ENCODE measurements around the gene RITA1.
"Not testable (repeated sequence)": the region's sequence is repeated elsewhere in the genome, so short reads cannot be mapped to it uniquely, and the experiment has no call there.

RITA1 gene

GRCh38 chr12:113185180-113186032 lies at the start of gene RITA1, which contains the start of gene DDX54:
Gene RITA1, plus strand, starts transcription at chr12:113185721. Its CDS starts 1,026 bp downstream, at chr12:113186747.
Gene DDX54, minus strand, starts transcription at chr12:113185478. Its CDS starts 27 bp downstream, at chr12:113185451.
- peak; percentile 43 for DNase-seq

GRCh38 chr12:113136128-113136989 lies 49.2 kb upstream of the RITA1 start:
- DNase-seq: no peak

GRCh38 chr12:113136990-113137511 lies 48.5 kb upstream of the RITA1 start:
- no peak for DNase-seq

- no peak for DNase-seq
Measured at GRCh38 chr12:113137861-113138783, 47.4 kb upstream of the RITA1 start.

GRCh38 chr12:113138826-113139225 lies 46.7 kb upstream of the RITA1 start:
- DNase-seq: no peak

GRCh38 chr12:113140706-113141105 lies 44.8 kb upstream of the RITA1 start:
- no peak for DNase-seq

GRCh38 chr12:113141716-113142115 lies 43.8 kb upstream of the RITA1 start:
- not testable (repeated sequence) for DNase-seq

GRCh38 chr12:113142173-113142885 lies 43.2 kb upstream of the RITA1 start:
- no peak for DNase-seq

- no peak for DNase-seq
Measured at GRCh38 chr12:113142886-113143332, 42.6 kb upstream of the RITA1 start.

GRCh38 chr12:113143959-113144358 lies 41.6 kb upstream of the RITA1 start:
- no peak for DNase-seq

- DNase-seq: no peak
Measured at GRCh38 chr12:113144806-113145205, 40.7 kb upstream of the RITA1 start.

GRCh38 chr12:113145720-113146551 lies 39.6 kb upstream of the RITA1 start:
- DNase-seq: no peak

- DNase-seq: no peak
Measured at GRCh38 chr12:113146999-113147398, 38.5 kb upstream of the RITA1 start.

GRCh38 chr12:113149361-113150150 lies 36.0 kb upstream of the RITA1 start, which contains the start of gene CFAP73:
Gene CFAP73, plus strand, starts transcription at chr12:113149724. Its CDS starts 134 bp downstream, at chr12:113149858.
- DNase-seq: peak; percentile 34

- no peak for DNase-seq
Measured at GRCh38 chr12:113151655-113152054, 33.9 kb upstream of the RITA1 start.

GRCh38 chr12:113152196-113152834 lies 33.2 kb upstream of the RITA1 start:
- DNase-seq: no peak

- DNase-seq: peak; percentile 38
Measured at GRCh38 chr12:113152835-113153814, 32.4 kb upstream of the RITA1 start.
